Fibroblast of lung (primary cell): ENCODE data around the gene SH3GL1. TPM values are rescaled to one million over a fixed set of nuclear protein-coding genes. Genes with fewer than 3 reads are reported as not detected.

ENCODE experiments used
- DNase-seq, 2 donors: peaks; one replicate each; pipeline versions ENCODE4 v3.0.0 to v3.0.0-alpha.2; 2010; ENCODE audit warnings: low read depth in 2 of 2
- H2AFZ ChIP-seq: 2 replicates; pipeline ENCODE4 v1.5.1; 2012; ENCODE audit warnings: low read length, control low read depth, inconsistent platforms
- H3K27ac ChIP-seq: 2 replicates; pipeline ENCODE4 v1.5.1; 2011; ENCODE audit warnings: low read length, control low read depth; ENCODE audit not compliant: insufficient read depth
- H3K27me3 ChIP-seq: 2 replicates; pipeline ENCODE4 v1.5.1; 2011; ENCODE audit warnings: mild to moderate bottlenecking, low read length; ENCODE audit not compliant: control insufficient read depth, insufficient read depth
- H3K36me3 ChIP-seq: 2 replicates; pipeline ENCODE4 v1.5.1; 2011; ENCODE audit warnings: low read length; ENCODE audit not compliant: control insufficient read depth, insufficient read depth
- H3K4me1 ChIP-seq: 2 replicates; pipeline ENCODE4 v1.5.1; 2011; ENCODE audit warnings: low read length; ENCODE audit not compliant: control insufficient read depth, insufficient read depth; ENCODE audit errors: extremely low read depth
- H3K4me2 ChIP-seq: 2 replicates; pipeline ENCODE4 v1.5.1; 2011; ENCODE audit warnings: low read length, control low read depth; ENCODE audit not compliant: insufficient read depth; ENCODE audit errors: extremely low read depth
- H3K4me3 ChIP-seq, 4 experiments: fragments of 200-600 bp in 1 of 4; sonication (generic) in 1 of 4; replicated peaks in 1 of 4; 2 replicates each; pipeline ENCODE4 v1.5.1; 2011 to 2016; ENCODE audit warnings: low read length in 4 of 4, low read depth in 3 of 4, mild to moderate bottlenecking in 3 of 4, control low read depth in 2 of 4, inconsistent platforms in 1 of 4, mixed read lengths in 1 of 4; ENCODE audit not compliant: insufficient read depth in 1 of 4; ENCODE audit errors: control extremely low read depth in 1 of 4
- H3K79me2 ChIP-seq: 2 replicates; pipeline ENCODE4 v1.5.1; 2012; ENCODE audit warnings: mild to moderate bottlenecking, low read length, inconsistent platforms; ENCODE audit not compliant: control insufficient read depth, insufficient read depth
- H3K9ac ChIP-seq: 2 replicates; pipeline ENCODE4 v1.5.1; 2011; ENCODE audit warnings: mild to moderate bottlenecking, low read length, control low read depth; ENCODE audit not compliant: insufficient read depth
- H3K9me3 ChIP-seq: 2 replicates; pipeline ENCODE4 v1.5.1; 2012; ENCODE audit warnings: low read depth, low read length; ENCODE audit not compliant: control insufficient read depth, insufficient read depth
- H4K20me1 ChIP-seq: 2 replicates; pipeline ENCODE4 v1.5.1; 2011; ENCODE audit warnings: low read length; ENCODE audit not compliant: control insufficient read depth, insufficient read depth; ENCODE audit errors: extremely low read depth
- EZH2 ChIP-seq: IDR thresholded peaks from 2 replicates; pipeline ENCODE4 v1.5.1; 2012; ENCODE audit warnings: low read length, control low read depth, mild to moderate bottlenecking; ENCODE audit errors: missing control alignments
- polyA plus RNA-seq, 2 donors: library from polyadenylated mRNA; depleted of rRNA in 1 of 2; stranded (reverse) in 1 of 2; unstranded in 1 of 2; fragments of >200 nt; gene quantifications; 2 replicates each; pipeline ENCODE4 v1.2.1, GENCODE V29; 2011 to 2012; ENCODE audit warnings: missing spikeins in 1 of 2
- total RNA-seq: library from RNA; depleted of rRNA; stranded (reverse); fragments of >200 nt; gene quantifications from 2 replicates; pipeline ENCODE4 v1.2.1, GENCODE V29; 2014
- TF ChIP-seq, protein P1 (sequence below), 2 donors: IDR thresholded peaks in 1 of 2; conservative IDR thresholded peaks in 1 of 2; 1 replicate in 1 of 2; 2 replicates in 1 of 2; pipeline ENCODE4 v1.5.1; 2011 to 2012; ENCODE audit warnings: low read length in 2 of 2, control low read depth in 1 of 2, inconsistent platforms in 1 of 2, low read depth in 1 of 2, mild to moderate bottlenecking in 1 of 2

SH3GL1 gene
- total and polyA plus RNA-seq, 2 donors (not counting 1 experiment from before 2014, with no cell fraction given) = 23.9 to 44.9 TPM

GRCh38 chr19:4385291-4386040 lies 14.9 kb downstream of the SH3GL1 start:
- H3K4me3 ChIP-seq = no peak overlapping the region
- peaks cover 7% of the 10 kb centered on the region for H3K36me3 ChIP-seq
- DNase-seq = peak in 1 of 2 donors; percentile 38
- H3K79me2 ChIP-seq = peaks cover 89% of the 10 kb centered on the region
- no peak for TF ChIP-seq EZH2
- TF ChIP-seq, protein P1, sequence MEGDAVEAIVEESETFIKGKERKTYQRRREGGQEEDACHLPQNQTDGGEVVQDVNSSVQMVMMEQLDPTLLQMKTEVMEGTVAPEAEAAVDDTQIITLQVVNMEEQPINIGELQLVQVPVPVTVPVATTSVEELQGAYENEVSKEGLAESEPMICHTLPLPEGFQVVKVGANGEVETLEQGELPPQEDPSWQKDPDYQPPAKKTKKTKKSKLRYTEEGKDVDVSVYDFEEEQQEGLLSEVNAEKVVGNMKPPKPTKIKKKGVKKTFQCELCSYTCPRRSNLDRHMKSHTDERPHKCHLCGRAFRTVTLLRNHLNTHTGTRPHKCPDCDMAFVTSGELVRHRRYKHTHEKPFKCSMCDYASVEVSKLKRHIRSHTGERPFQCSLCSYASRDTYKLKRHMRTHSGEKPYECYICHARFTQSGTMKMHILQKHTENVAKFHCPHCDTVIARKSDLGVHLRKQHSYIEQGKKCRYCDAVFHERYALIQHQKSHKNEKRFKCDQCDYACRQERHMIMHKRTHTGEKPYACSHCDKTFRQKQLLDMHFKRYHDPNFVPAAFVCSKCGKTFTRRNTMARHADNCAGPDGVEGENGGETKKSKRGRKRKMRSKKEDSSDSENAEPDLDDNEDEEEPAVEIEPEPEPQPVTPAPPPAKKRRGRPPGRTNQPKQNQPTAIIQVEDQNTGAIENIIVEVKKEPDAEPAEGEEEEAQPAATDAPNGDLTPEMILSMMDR (conservative IDR thresholded peaks at IDR 0.05 in 1 of 2, IDR thresholded peaks at IDR 0.05 in 1 of 2; ENCODE audit: low read depth in 1 of 2, low read length in 2 of 2) = no peak
- no peak overlapping the region for H2AFZ ChIP-seq
- H3K27ac ChIP-seq = no peak overlapping the region
- H3K4me1 ChIP-seq = peaks cover 14% of the 10 kb centered on the region
- no peak overlapping the region for H3K4me2 ChIP-seq
- H3K27me3 ChIP-seq = no peaks in the 10 kb centered on the region
- H4K20me1 ChIP-seq = no peaks in the 10 kb centered on the region
- H3K9me3 ChIP-seq = no peaks in the 10 kb centered on the region
- H3K9ac ChIP-seq = no peak overlapping the region

DNA sequence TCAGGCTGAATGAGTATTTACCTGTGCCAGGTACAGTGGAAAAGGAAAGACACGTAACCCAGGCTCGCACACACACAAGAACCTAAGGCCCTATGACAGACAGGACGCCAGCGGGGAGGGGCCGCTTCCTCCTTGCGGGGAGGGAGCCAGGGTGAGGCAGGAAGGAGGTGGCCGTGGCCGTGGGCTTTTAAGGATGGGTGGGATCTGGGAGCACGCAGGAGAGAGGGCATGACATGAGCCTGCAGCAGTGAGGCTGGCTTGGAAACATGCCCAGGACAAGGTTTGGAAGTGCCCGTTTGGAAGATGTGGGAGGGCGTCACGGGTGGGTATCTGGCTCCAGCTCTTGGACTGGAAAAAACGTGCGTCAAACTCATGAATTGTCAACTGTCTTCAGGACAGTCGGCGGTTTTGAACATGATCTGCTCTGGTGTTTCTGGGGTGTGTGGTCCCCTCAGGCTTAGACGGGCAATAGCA lies 20.1 kb downstream of the SH3GL1 start:
- no peak for DNase-seq
- Histone ChIP-seq H3K9me3 (no peaks in the 10 kb centered on the region), H3K9ac (no peak overlapping the region), H3K36me3 (peaks cover 5% of the 10 kb centered on the region), H4K20me1 (no peaks in the 10 kb centered on the region), H3K27ac (no peak overlapping the region), H3K4me1 (peaks cover 21% of the 10 kb centered on the region), H3K27me3 (no peaks in the 10 kb centered on the region), H3K4me2 (no peak overlapping the region), H2AFZ (no peak overlapping the region), H3K79me2 (peaks cover 83% of the 10 kb centered on the region), H3K4me3 (no peak overlapping the region)
- no peak for TF ChIP-seq EZH2

- TF ChIP-seq, protein P1 (conservative IDR thresholded peaks at IDR 0.05 in 1 of 2, IDR thresholded peaks at IDR 0.05 in 1 of 2; ENCODE audit: low read depth in 1 of 2, low read length in 2 of 2) = no peak
- TF ChIP-seq EZH2 = no peak
- Histone ChIP-seq H2AFZ (no peak overlapping the region), H4K20me1 (no peaks in the 10 kb centered on the region), H3K9ac (no peak overlapping the region), H3K9me3 (no peaks in the 10 kb centered on the region), H3K79me2 (peaks cover 81% of the 10 kb centered on the region), H3K27me3 (no peaks in the 10 kb centered on the region), H3K4me3 (no peak overlapping the region), H3K36me3 (peaks cover 4% of the 10 kb centered on the region), H3K4me1 (peaks cover 27% of the 10 kb centered on the region), H3K4me2 (no peak overlapping the region), H3K27ac (no peak overlapping the region)
- peak in 1 of 2 donors; percentile 80 for DNase-seq
Measured at GRCh38 chr19:4379383-4380253, 20.7 kb downstream of the SH3GL1 start.
